Measurements from ENCODE around the gene BAIAP2L2.
"Not testable (repeated sequence)": the region's sequence is repeated elsewhere in the genome, so short reads cannot be mapped to it uniquely, and the experiment has no call there.

The BAIAP2L2 gene

GRCh38 chr22:38037367-38038150 lies 72.9 kb downstream of the BAIAP2L2 start:
- not testable (repeated sequence) for DNase-seq

GRCh38 chr22:38036392-38037062 lies 74.0 kb downstream of the BAIAP2L2 start:
- no peak for DNase-seq

GRCh38 chr22:38035530-38035885 lies 75.0 kb downstream of the BAIAP2L2 start:
- no peak for DNase-seq

Measured in retina (tissue), 1 donor.